Glutamatergic neuron (in vitro differentiated cells): ENCODE data around the gene SVIL. TPM values are rescaled to one million over a fixed set of nuclear protein-coding genes. Genes with fewer than 3 reads are reported as not detected.

ENCODE experiments used
- DNase-seq: peaks from one replicate; pipeline ENCODE4 v3.0.0; 2022
- H3K27ac Mint-ChIP-seq: one replicate; pipeline ENCODE4 v1.8.0; 2020; ENCODE audit warnings: mild to moderate bottlenecking, mixed read lengths, inconsistent platforms; ENCODE audit not compliant: unreplicated experiment
- H3K27me3 Mint-ChIP-seq: one replicate; pipeline ENCODE4 v1.8.0; 2020; ENCODE audit warnings: mild to moderate bottlenecking, moderate library complexity, mixed read lengths, inconsistent platforms; ENCODE audit not compliant: unreplicated experiment
- H3K36me3 Mint-ChIP-seq: one replicate; pipeline ENCODE4 v1.8.0; 2020; ENCODE audit warnings: mild to moderate bottlenecking, mixed read lengths, inconsistent platforms; ENCODE audit not compliant: unreplicated experiment
- H3K4me1 Mint-ChIP-seq: one replicate; pipeline ENCODE4 v1.8.0; 2020; ENCODE audit warnings: mild to moderate bottlenecking, low read depth, mixed read lengths, inconsistent platforms; ENCODE audit not compliant: unreplicated experiment
- H3K4me3 Mint-ChIP-seq: one replicate; pipeline ENCODE4 v1.8.0; 2020; ENCODE audit warnings: mild to moderate bottlenecking, mixed read lengths, inconsistent platforms; ENCODE audit not compliant: unreplicated experiment
- H3K9me3 Mint-ChIP-seq: one replicate; pipeline ENCODE4 v1.8.0; 2020; ENCODE audit warnings: mild to moderate bottlenecking, moderate library complexity, mixed read lengths, inconsistent platforms; ENCODE audit not compliant: unreplicated experiment
- CTCF ChIP-seq: fragments of 200-600 bp; sonication (generic); IDR thresholded peaks from one replicate; pipeline ENCODE4 v1.5.0; 2021; ENCODE audit not compliant: partially characterized antibody, unreplicated experiment
- total RNA-seq: library from RNA; stranded (reverse); fragmentation: NEBNext Ultra II Directional; extraction: Animal tissue kit (Norgen Biotek cat#: 25700); gene quantifications from one replicate; pipeline ENCODE4 v1.2.1, GENCODE V29; 2021; ENCODE audit not compliant: unreplicated experiment

The SVIL gene
- total RNA-seq, 1 donor from 2014 or later, result 117 TPM

GRCh38 chr10:29651767-29652166 lies 17.0 kb upstream of the SVIL start:
- Mint-ChIP-seq H3K27ac (no peak overlapping the region), H3K4me3 (no peak overlapping the region), H3K9me3 (peaks cover 10% of the 10 kb centered on the region), H3K36me3 (peaks cover 14% of the 10 kb centered on the region), H3K27me3 (peaks cover 5% of the 10 kb centered on the region), H3K4me1 (peaks cover 16% of the 10 kb centered on the region)
- no peak for TF ChIP-seq CTCF
- DNase-seq, result no peak

- Mint-ChIP-seq H3K27me3 (peaks cover 7% of the 10 kb centered on the region), H3K9me3 (peaks cover 14% of the 10 kb centered on the region), H3K4me1 (peaks cover 29% of the 10 kb centered on the region), H3K27ac (no peak overlapping the region), H3K36me3 (peaks cover 6% of the 10 kb centered on the region), H3K4me3 (no peak overlapping the region)
- no peak for TF ChIP-seq CTCF
- DNase-seq, result no peak
Observed at GRCh38 chr10:29650552-29650944, 15.8 kb upstream of the SVIL start.

- Mint-ChIP-seq H3K9me3 (peaks cover 12% of the 10 kb centered on the region), H3K27ac (no peak overlapping the region), H3K27me3 (peaks cover 7% of the 10 kb centered on the region), H3K4me3 (no peak overlapping the region), H3K4me1 (peaks cover 31% of the 10 kb centered on the region), H3K36me3 (peaks cover 4% of the 10 kb centered on the region)
- TF ChIP-seq CTCF, result no peak
- DNase-seq, result no peak
Observed at GRCh38 chr10:29649561-29650551, 15.1 kb upstream of the SVIL start.

GRCh38 chr10:29648983-29649268 lies 14.2 kb upstream of the SVIL start:
- H3K27ac Mint-ChIP-seq, result no peak overlapping the region
- H3K9me3 Mint-ChIP-seq, result peaks cover 14% of the 10 kb centered on the region
- H3K4me3 Mint-ChIP-seq, result no peak overlapping the region
- H3K36me3 Mint-ChIP-seq, result no peaks in the 10 kb centered on the region
- H3K27me3 Mint-ChIP-seq, result peaks cover 7% of the 10 kb centered on the region
- DNase-seq, result no peak
- TF ChIP-seq CTCF, result no peak
- peaks cover 38% of the 10 kb centered on the region for H3K4me1 Mint-ChIP-seq

GRCh38 chr10:29648114-29648982 lies 13.6 kb upstream of the SVIL start:
- H3K27ac Mint-ChIP-seq, result peak overlapping the region; percentile 29
- TF ChIP-seq CTCF, result no peak
- no peak for DNase-seq
- no peaks in the 10 kb centered on the region for H3K36me3 Mint-ChIP-seq
- H3K9me3 Mint-ChIP-seq, result peaks cover 14% of the 10 kb centered on the region
- H3K4me3 Mint-ChIP-seq, result no peak overlapping the region
- peaks cover 43% of the 10 kb centered on the region for H3K4me1 Mint-ChIP-seq
- H3K27me3 Mint-ChIP-seq, result peaks cover 7% of the 10 kb centered on the region
